Measurements from ENCODE around the gene VPS9D1. TPM values are rescaled to one million over a fixed set of nuclear protein-coding genes. Genes with fewer than 3 reads are reported as not detected.

The VPS9D1 gene
- total and polyA plus RNA-seq, 2 donors (not counting 1 experiment from before 2014, with no cell fraction given) = 6.3 to 13.0 TPM

GRCh38 chr16:89660146-89660545 lies 60.6 kb downstream of the VPS9D1 start:
- no peak for TF ChIP-seq EZH2 (IDR thresholded peaks at IDR 0.05; ENCODE audit: low read length, missing control alignments)
- TF ChIP-seq CTCF (conservative IDR thresholded peaks at IDR 0.05 in 1 of 2, IDR thresholded peaks at IDR 0.05 in 1 of 2; ENCODE audit: low read depth in 1 of 2, low read length in 2 of 2) = no peak
- H3K36me3 ChIP-seq (ENCODE audit: control insufficient read depth, insufficient read depth, low read length) = peaks cover 4% of the 10 kb centered on the region
- no peak for DNase-seq (ENCODE audit: low read depth in 2 of 2)
- no peak overlapping the region for H3K27ac ChIP-seq (ENCODE audit: insufficient read depth, low read length)
- H2AFZ ChIP-seq (ENCODE audit: low read length) = no peak overlapping the region
- no peak overlapping the region for H3K9ac ChIP-seq (ENCODE audit: insufficient read depth, low read length)
- no peaks in the 10 kb centered on the region for H4K20me1 ChIP-seq (ENCODE audit: control insufficient read depth, extremely low read depth, insufficient read depth, low read length)
- H3K4me3 ChIP-seq (replicated peaks in 1 of 4; ENCODE audit: control extremely low read depth in 1 of 4, insufficient read depth in 1 of 4, low read depth in 3 of 4, low read length in 4 of 4) = no peak overlapping the region
- peaks cover 4% of the 10 kb centered on the region for H3K4me1 ChIP-seq (ENCODE audit: control insufficient read depth, extremely low read depth, insufficient read depth, low read length)
- H3K4me2 ChIP-seq (ENCODE audit: extremely low read depth, insufficient read depth, low read length) = no peak overlapping the region
- no peaks in the 10 kb centered on the region for H3K9me3 ChIP-seq (ENCODE audit: control insufficient read depth, insufficient read depth, low read depth, low read length)
- H3K79me2 ChIP-seq (ENCODE audit: control insufficient read depth, insufficient read depth, low read length) = peaks cover 35% of the 10 kb centered on the region
- H3K27me3 ChIP-seq (ENCODE audit: control insufficient read depth, insufficient read depth, low read length) = no peaks in the 10 kb centered on the region

- Histone ChIP-seq H3K27me3 (ENCODE audit: control insufficient read depth, insufficient read depth, low read length) (no peaks in the 10 kb centered on the region), H4K20me1 (ENCODE audit: control insufficient read depth, extremely low read depth, insufficient read depth, low read length) (no peaks in the 10 kb centered on the region), H3K4me1 (ENCODE audit: control insufficient read depth, extremely low read depth, insufficient read depth, low read length) (peaks cover 4% of the 10 kb centered on the region), H3K4me2 (ENCODE audit: extremely low read depth, insufficient read depth, low read length) (peak overlapping the region; percentile 83), H3K4me3 (replicated peaks in 1 of 4; ENCODE audit: control extremely low read depth in 1 of 4, insufficient read depth in 1 of 4, low read depth in 3 of 4, low read length in 4 of 4) (peak overlapping the region; percentile 70 to 92 (median 81)), H2AFZ (ENCODE audit: low read length) (peak overlapping the region; percentile 91), H3K36me3 (ENCODE audit: control insufficient read depth, insufficient read depth, low read length) (peaks cover 2% of the 10 kb centered on the region), H3K79me2 (ENCODE audit: control insufficient read depth, insufficient read depth, low read length) (peaks cover 46% of the 10 kb centered on the region), H3K9me3 (ENCODE audit: control insufficient read depth, insufficient read depth, low read depth, low read length) (no peaks in the 10 kb centered on the region), H3K27ac (ENCODE audit: insufficient read depth, low read length) (peak overlapping the region; percentile 91), H3K9ac (ENCODE audit: insufficient read depth, low read length) (peak overlapping the region; percentile 95)
- TF ChIP-seq EZH2 (IDR thresholded peaks at IDR 0.05; ENCODE audit: low read length, missing control alignments) (no peak), CTCF (conservative IDR thresholded peaks at IDR 0.05 in 1 of 2, IDR thresholded peaks at IDR 0.05 in 1 of 2; ENCODE audit: low read depth in 1 of 2, low read length in 2 of 2) (no peak)
- DNase-seq (ENCODE audit: low read depth in 2 of 2) = no peak
Measured at GRCh38 chr16:89658221-89658879, 62.3 kb downstream of the VPS9D1 start.

- peak within 1 kb of the TSS; percentile 91 for H3K27ac ChIP-seq (ENCODE audit: insufficient read depth, low read length)
- H2AFZ ChIP-seq (ENCODE audit: low read length) = peak within 1 kb of the TSS; percentile 91
- H3K4me1 ChIP-seq (ENCODE audit: control insufficient read depth, extremely low read depth, insufficient read depth, low read length) = peaks cover 4% of the 10 kb centered on the region
- TF ChIP-seq CTCF (conservative IDR thresholded peaks at IDR 0.05 in 1 of 2, IDR thresholded peaks at IDR 0.05 in 1 of 2; ENCODE audit: low read depth in 1 of 2, low read length in 2 of 2) (no peak), EZH2 (IDR thresholded peaks at IDR 0.05; ENCODE audit: low read length, missing control alignments) (no peak)
- peaks cover 2% of the 10 kb centered on the region for H3K36me3 ChIP-seq (ENCODE audit: control insufficient read depth, insufficient read depth, low read length)
- peak within 1 kb of the TSS; percentile 83 for H3K4me2 ChIP-seq (ENCODE audit: extremely low read depth, insufficient read depth, low read length)
- H3K27me3 ChIP-seq (ENCODE audit: control insufficient read depth, insufficient read depth, low read length) = no peaks in the 10 kb centered on the region
- peak within 1 kb of the TSS; percentile 95 for H3K9ac ChIP-seq (ENCODE audit: insufficient read depth, low read length)
- peak; percentile 72 to 84 for DNase-seq (ENCODE audit: low read depth in 2 of 2)
- H4K20me1 ChIP-seq (ENCODE audit: control insufficient read depth, extremely low read depth, insufficient read depth, low read length) = no peaks in the 10 kb centered on the region
- H3K9me3 ChIP-seq (ENCODE audit: control insufficient read depth, insufficient read depth, low read depth, low read length) = no peaks in the 10 kb centered on the region
- peaks cover 47% of the 10 kb centered on the region for H3K79me2 ChIP-seq (ENCODE audit: control insufficient read depth, insufficient read depth, low read length)
- peak within 1 kb of the TSS; percentile 70 to 92 (median 81) for H3K4me3 ChIP-seq (replicated peaks in 1 of 4; ENCODE audit: control extremely low read depth in 1 of 4, insufficient read depth in 1 of 4, low read depth in 3 of 4, low read length in 4 of 4)
Measured at GRCh38 chr16:89657442-89658220, 63.1 kb downstream of the VPS9D1 start, which contains the start of the genes CHMP1A and SPATA33. TSS of gene CHMP1A (minus strand) at chr16:89657708. CDS start at chr16:89657588, 120 bp downstream. TSS of gene SPATA33 (plus strand) at chr16:89657836. CDS start at chr16:89657912, 76 bp downstream.
